Mesothelial cell of epicardium (in vitro differentiated cells): ENCODE measurements around the gene ARMS2. TPM values are rescaled to one million over a fixed set of nuclear protein-coding genes. Genes with fewer than 3 reads are reported as not detected.

Source experiments
- DNase-seq, 2 experiments: peaks; one replicate each; pipeline ENCODE4 v3.0.0; 2021; ENCODE audit warnings: low spot score in 2 of 2; ENCODE audit not compliant: unreplicated experiment in 2 of 2
- H3K27ac Mint-ChIP-seq: 2 replicates; pipeline ENCODE4 v1.8.0; 2021; ENCODE audit warnings: mixed read lengths
- H3K27me3 Mint-ChIP-seq: 2 replicates; pipeline ENCODE4 v1.8.0; 2021; ENCODE audit warnings: low read depth, mixed read lengths
- H3K36me3 Mint-ChIP-seq: 2 replicates; pipeline ENCODE4 v1.8.0; 2021; ENCODE audit warnings: mixed read lengths
- H3K4me1 Mint-ChIP-seq: 2 replicates; pipeline ENCODE4 v1.8.0; 2021; ENCODE audit warnings: mixed read lengths
- H3K4me3 Mint-ChIP-seq: 2 replicates; pipeline ENCODE4 v1.8.0; 2021; ENCODE audit warnings: mild to moderate bottlenecking, moderate library complexity, mixed read lengths
- H3K9me3 Mint-ChIP-seq: 2 replicates; pipeline ENCODE4 v1.8.0; 2021; ENCODE audit warnings: mixed read lengths
- CTCF ChIP-seq: fragments of 200-600 bp; sonication (generic); IDR thresholded peaks from one replicate; pipeline ENCODE4 v1.5.0; 2021; ENCODE audit warnings: antibody characterized with exemption; ENCODE audit not compliant: unreplicated experiment
- total RNA-seq: library from RNA; stranded (reverse); gene quantifications from 3 replicates; pipeline ENCODE4 v1.2.1, GENCODE V29; 2021

The ARMS2 gene
- total RNA-seq, 1 donor from 2014 or later: not detected

- H3K27ac Mint-ChIP-seq: no peak overlapping the region
- no peak for TF ChIP-seq CTCF
- peaks cover 6% of the 10 kb centered on the region for H3K9me3 Mint-ChIP-seq
- no peak overlapping the region for H3K4me3 Mint-ChIP-seq
- DNase-seq: no peak
- H3K27me3 Mint-ChIP-seq: no peaks in the 10 kb centered on the region
- H3K4me1 Mint-ChIP-seq: peaks cover 24% of the 10 kb centered on the region
- peaks cover 1% of the 10 kb centered on the region for H3K36me3 Mint-ChIP-seq
Measured at GRCh38 chr10:122485670-122486069, 31.2 kb downstream of the ARMS2 start.

- peaks cover 28% of the 10 kb centered on the region for H3K4me1 Mint-ChIP-seq
Measured at GRCh38 chr10:122486406-122487080, 32.1 kb downstream of the ARMS2 start.

GRCh38 chr10:122487174-122487765 lies 32.8 kb downstream of the ARMS2 start:
- H3K36me3 Mint-ChIP-seq: no peaks in the 10 kb centered on the region

More at GRCh38 chr10:122486406-122487080, 32.1 kb downstream of the ARMS2 start:
- Mint-ChIP-seq H3K36me3 (peaks cover 1% of the 10 kb centered on the region), H3K27me3 (no peaks in the 10 kb centered on the region), H3K4me3 (no peak overlapping the region), H3K9me3 (peaks cover 5% of the 10 kb centered on the region), H3K27ac (no peak overlapping the region)
- TF ChIP-seq CTCF: no peak
- no peak for DNase-seq

GRCh38 chr10:122490268-122490667 lies 35.8 kb downstream of the ARMS2 start:
- no peak for DNase-seq
- peaks cover 44% of the 10 kb centered on the region for H3K4me1 Mint-ChIP-seq
- no peak for TF ChIP-seq CTCF
- no peaks in the 10 kb centered on the region for H3K9me3 Mint-ChIP-seq
- no peak overlapping the region for H3K27ac Mint-ChIP-seq
- H3K4me3 Mint-ChIP-seq: no peak overlapping the region
- no peaks in the 10 kb centered on the region for H3K36me3 Mint-ChIP-seq
- no peaks in the 10 kb centered on the region for H3K27me3 Mint-ChIP-seq

More at GRCh38 chr10:122487174-122487765, 32.8 kb downstream of the ARMS2 start:
- no peak overlapping the region for H3K4me3 Mint-ChIP-seq
- no peak for DNase-seq
- no peaks in the 10 kb centered on the region for H3K27me3 Mint-ChIP-seq
- no peaks in the 10 kb centered on the region for H3K9me3 Mint-ChIP-seq
- TF ChIP-seq CTCF: no peak
- H3K27ac Mint-ChIP-seq: no peak overlapping the region
- peaks cover 33% of the 10 kb centered on the region for H3K4me1 Mint-ChIP-seq

GRCh38 chr10:122490786-122491680 lies 36.6 kb downstream of the ARMS2 start:
- no peak for DNase-seq
- Mint-ChIP-seq H3K4me3 (no peak overlapping the region), H3K9me3 (peaks cover 3% of the 10 kb centered on the region), H3K4me1 (peaks cover 45% of the 10 kb centered on the region), H3K27me3 (no peaks in the 10 kb centered on the region), H3K36me3 (no peaks in the 10 kb centered on the region), H3K27ac (no peak overlapping the region)
- no peak for TF ChIP-seq CTCF
